H9 (cell line): ENCODE results near the gene SLC35F3. TPM values are rescaled to one million over a fixed set of nuclear protein-coding genes. Genes with fewer than 3 reads are reported as not detected.

Experiments
- DNase-seq: peaks from one replicate; pipeline ENCODE4 v3.0.0-alpha.2; 2017
- H2AFZ ChIP-seq: one replicate; pipeline ENCODE4 v1.6.1; 2013; ENCODE audit warnings: mild to moderate bottlenecking, low read length, control low read depth, moderate library complexity
- H2AK5ac ChIP-seq: 2 replicates; pipeline ENCODE4 v1.6.1; 2013; ENCODE audit warnings: low read length, control low read depth, mixed read lengths; ENCODE audit not compliant: insufficient read length
- H2BK120ac ChIP-seq: one replicate; pipeline ENCODE4 v1.6.1; 2013; ENCODE audit warnings: low read depth, mild to moderate bottlenecking, low read length, control low read depth, inconsistent platforms; ENCODE audit not compliant: poor library complexity, severe bottlenecking
- H2BK12ac ChIP-seq: 2 replicates; pipeline ENCODE4 v1.6.1; 2013; ENCODE audit warnings: low read length, control low read depth, mixed read lengths, low read depth; ENCODE audit not compliant: insufficient read length
- H2BK15ac ChIP-seq: 2 replicates; pipeline ENCODE4 v1.6.1; 2013; ENCODE audit warnings: low read depth, low read length, control low read depth
- H2BK20ac ChIP-seq: one replicate; pipeline ENCODE4 v1.6.1; 2013; ENCODE audit warnings: low read depth, mild to moderate bottlenecking, low read length, control low read depth, inconsistent platforms; ENCODE audit not compliant: poor library complexity, severe bottlenecking
- H2BK5ac ChIP-seq: 2 replicates; pipeline ENCODE4 v1.6.1; 2013; ENCODE audit warnings: low read length, control low read depth, mixed read lengths; ENCODE audit not compliant: insufficient read length
- H3K14ac ChIP-seq: 2 replicates; pipeline ENCODE4 v1.6.1; 2013; ENCODE audit warnings: low read length, control low read depth; ENCODE audit not compliant: insufficient read depth
- H3K18ac ChIP-seq: 2 replicates; pipeline ENCODE4 v1.6.1; 2013; ENCODE audit warnings: low read depth, mild to moderate bottlenecking, mixed read lengths, low read length, control low read depth; ENCODE audit not compliant: insufficient read length
- H3K23ac ChIP-seq: 2 replicates; pipeline ENCODE4 v1.6.1; 2013; ENCODE audit warnings: low read length, control low read depth, mixed read lengths, low read depth; ENCODE audit not compliant: insufficient read length
- H3K23me2 ChIP-seq: 2 replicates; pipeline ENCODE4 v1.6.1; 2013; ENCODE audit warnings: low read depth, mild to moderate bottlenecking, mixed read lengths, low read length, control low read depth; ENCODE audit not compliant: insufficient read length, poor library complexity, severe bottlenecking
- H3K27ac ChIP-seq: 2 replicates; pipeline ENCODE4 v1.5.1; 2013; ENCODE audit warnings: low read length, control low read depth, mixed read lengths, low read depth; ENCODE audit not compliant: insufficient read length
- H3K27me3 ChIP-seq: 2 replicates; pipeline ENCODE4 v1.6.1; 2013; ENCODE audit warnings: low read length, control low read depth, inconsistent platforms; ENCODE audit not compliant: insufficient read depth
- H3K4ac ChIP-seq: 2 replicates; pipeline ENCODE4 v1.6.1; 2013; ENCODE audit warnings: low read depth, mild to moderate bottlenecking, control low read depth, inconsistent platforms, low read length, moderate library complexity
- H3K4me1 ChIP-seq: 2 replicates; pipeline ENCODE4 v1.6.1; 2013; ENCODE audit warnings: low read length, control low read depth, inconsistent platforms; ENCODE audit not compliant: insufficient read depth
- H3K4me2 ChIP-seq: 2 replicates; pipeline ENCODE4 v1.6.1; 2013; ENCODE audit warnings: low read length, control low read depth, mixed read lengths; ENCODE audit not compliant: insufficient read length, insufficient read depth
- H3K56ac ChIP-seq: 2 replicates; pipeline ENCODE4 v1.6.1; 2013; ENCODE audit warnings: low read depth, mild to moderate bottlenecking, mixed read lengths, low read length, control low read depth; ENCODE audit not compliant: insufficient read length
- H3K79me1 ChIP-seq: 2 replicates; pipeline ENCODE4 v1.6.1; 2013; ENCODE audit warnings: low read depth, mild to moderate bottlenecking, moderate library complexity, low read length, control low read depth, inconsistent platforms; ENCODE audit not compliant: insufficient read depth, poor library complexity, severe bottlenecking
- H3K79me2 ChIP-seq: 2 replicates; pipeline ENCODE4 v1.6.1; 2013; ENCODE audit warnings: low read length, control low read depth, inconsistent platforms; ENCODE audit not compliant: insufficient read depth
- H3K9ac ChIP-seq: 2 replicates; pipeline ENCODE4 v1.6.1; 2013; ENCODE audit warnings: low read length, control low read depth, mixed read lengths; ENCODE audit not compliant: insufficient read length; ENCODE audit errors: extremely low read depth
- H3K9me3 ChIP-seq: one replicate; pipeline ENCODE4 v1.6.1; 2013; ENCODE audit warnings: low read depth, low read length, inconsistent platforms; ENCODE audit not compliant: control insufficient read depth
- H3T11ph ChIP-seq: one replicate; pipeline ENCODE4 v1.6.1; 2013; ENCODE audit warnings: mild to moderate bottlenecking, low read length, control low read depth, inconsistent platforms
- H4K20me1 ChIP-seq: one replicate; pipeline ENCODE4 v1.6.1; 2013; ENCODE audit not compliant: control insufficient read depth, insufficient read length, insufficient read depth
- H4K5ac ChIP-seq: 2 replicates; pipeline ENCODE4 v1.6.1; 2013; ENCODE audit warnings: low read depth, mild to moderate bottlenecking, mixed read lengths, low read length, control low read depth; ENCODE audit not compliant: insufficient read length
- H4K8ac ChIP-seq: replicated peaks from 2 replicates; pipeline ENCODE4 v1.6.1; 2013; ENCODE audit warnings: low read length, control low read depth, mixed read lengths, low read depth; ENCODE audit not compliant: insufficient read length
- H4K91ac ChIP-seq: 2 replicates; pipeline ENCODE4 v1.6.1; 2013; ENCODE audit warnings: low read depth, mild to moderate bottlenecking, moderate library complexity, mixed read lengths, low read length, control low read depth; ENCODE audit not compliant: insufficient read length
- H3K27ac Mint-ChIP-seq, 3 experiments: 2 replicates in 2 of 3; 3 replicates in 1 of 3; pipeline ENCODE4 v1.8.0; 2020 to 2021; ENCODE audit warnings: mixed read lengths in 3 of 3, mild to moderate bottlenecking in 1 of 3, moderate library complexity in 1 of 3
- H3K27me3 Mint-ChIP-seq: 2 replicates; pipeline ENCODE4 v1.8.0; 2021; ENCODE audit warnings: low read depth, mild to moderate bottlenecking, moderate library complexity, mixed read lengths
- H3K36me3 Mint-ChIP-seq, 3 experiments: 2 replicates in 2 of 3; 3 replicates in 1 of 3; pipeline ENCODE4 v1.8.0; 2020 to 2021; ENCODE audit warnings: low read depth in 3 of 3, mixed read lengths in 3 of 3; ENCODE audit not compliant: insufficient read depth in 1 of 3
- H3K4me1 Mint-ChIP-seq, 2 experiments: 2 replicates each; pipeline ENCODE4 v1.8.0; 2020; ENCODE audit warnings: mixed read lengths in 2 of 2
- H3K4me3 Mint-ChIP-seq, 2 experiments: 2 replicates in 1 of 2; 3 replicates in 1 of 2; pipeline ENCODE4 v1.8.0; 2020 to 2021; ENCODE audit warnings: mild to moderate bottlenecking in 2 of 2, mixed read lengths in 2 of 2, moderate library complexity in 1 of 2
- H3K9me3 Mint-ChIP-seq, 2 experiments: 2 replicates in 1 of 2; 3 replicates in 1 of 2; pipeline ENCODE4 v1.8.0; 2020; ENCODE audit warnings: mild to moderate bottlenecking in 2 of 2, mixed read lengths in 2 of 2, moderate library complexity in 1 of 2
- total RNA-seq: library from RNA; stranded (reverse); gene quantifications from 2 replicates; pipeline ENCODE4 v1.2.1, GENCODE V29; 2021
- TF ChIP-seq, protein P1 (sequence below): fragments of 200-600 bp; sonication (generic); conservative IDR thresholded peaks from 3 replicates; pipeline ENCODE4 v1.8.0; 2021; ENCODE audit warnings: antibody characterized with exemption, mild to moderate bottlenecking

Gene SLC35F3
- total RNA-seq, 1 experiment from 2014 or later: 0.81 TPM

DNA sequence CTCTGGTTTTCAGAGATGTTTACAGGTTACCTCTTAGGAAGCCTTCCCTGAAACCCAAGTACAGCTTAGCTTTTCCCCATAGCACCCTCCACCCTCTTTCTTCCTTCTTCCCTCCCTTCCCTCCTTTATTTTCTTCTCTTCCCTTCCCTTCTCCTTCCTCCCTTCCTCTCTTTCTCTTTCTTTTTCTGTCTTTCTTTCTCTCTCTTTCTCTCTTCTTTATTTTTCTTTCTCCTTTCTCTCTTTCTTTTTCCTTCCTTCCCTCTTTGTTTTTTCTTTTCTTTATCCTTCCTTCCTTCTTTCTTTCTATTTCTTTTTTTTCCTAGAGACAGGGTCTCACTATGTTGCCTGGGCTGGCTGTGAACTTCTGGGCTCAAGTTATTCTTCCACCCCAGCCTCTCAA, 231.6 kb downstream of the SLC35F3 start:
- H3K36me3 Mint-ChIP-seq: no peaks in the 10 kb centered on the region
- Histone ChIP-seq H3K4me2 (no peak overlapping the region), H3T11ph (no peak overlapping the region)

More for the DNA sequence above, 231.6 kb downstream of the SLC35F3 start:
- Histone ChIP-seq H3K9ac (no peak overlapping the region), H4K5ac (no peak overlapping the region), H4K8ac (no peak overlapping the region), H4K91ac (no peak overlapping the region), H3K79me2 (no peaks in the 10 kb centered on the region), H3K4ac (no peak overlapping the region), H3K27me3 (no peaks in the 10 kb centered on the region), H3K23ac (no peak overlapping the region), H3K4me1 (no peaks in the 10 kb centered on the region), H3K9me3 (no peaks in the 10 kb centered on the region), H2BK12ac (no peak overlapping the region), H2BK120ac (no peak overlapping the region), H2BK15ac (no peak overlapping the region), H4K20me1 (no peaks in the 10 kb centered on the region), H3K18ac (no peak overlapping the region), H2AK5ac (no peak overlapping the region), H3K27ac (no peak overlapping the region), H2BK5ac (no peak overlapping the region), H2BK20ac (no peak overlapping the region), H3K23me2 (no peaks in the 10 kb centered on the region), H3K56ac (no peak overlapping the region), H3K79me1 (no peaks in the 10 kb centered on the region), H2AFZ (no peak overlapping the region), H3K14ac (no peak overlapping the region)
- no peak for DNase-seq
- H3K4me3 Mint-ChIP-seq: no peak overlapping the region
- no peak overlapping the region for H3K27ac Mint-ChIP-seq
- H3K4me1 Mint-ChIP-seq: no peaks in the 10 kb centered on the region
- H3K9me3 Mint-ChIP-seq: no peaks in the 10 kb centered on the region
- TF ChIP-seq, protein P1, sequence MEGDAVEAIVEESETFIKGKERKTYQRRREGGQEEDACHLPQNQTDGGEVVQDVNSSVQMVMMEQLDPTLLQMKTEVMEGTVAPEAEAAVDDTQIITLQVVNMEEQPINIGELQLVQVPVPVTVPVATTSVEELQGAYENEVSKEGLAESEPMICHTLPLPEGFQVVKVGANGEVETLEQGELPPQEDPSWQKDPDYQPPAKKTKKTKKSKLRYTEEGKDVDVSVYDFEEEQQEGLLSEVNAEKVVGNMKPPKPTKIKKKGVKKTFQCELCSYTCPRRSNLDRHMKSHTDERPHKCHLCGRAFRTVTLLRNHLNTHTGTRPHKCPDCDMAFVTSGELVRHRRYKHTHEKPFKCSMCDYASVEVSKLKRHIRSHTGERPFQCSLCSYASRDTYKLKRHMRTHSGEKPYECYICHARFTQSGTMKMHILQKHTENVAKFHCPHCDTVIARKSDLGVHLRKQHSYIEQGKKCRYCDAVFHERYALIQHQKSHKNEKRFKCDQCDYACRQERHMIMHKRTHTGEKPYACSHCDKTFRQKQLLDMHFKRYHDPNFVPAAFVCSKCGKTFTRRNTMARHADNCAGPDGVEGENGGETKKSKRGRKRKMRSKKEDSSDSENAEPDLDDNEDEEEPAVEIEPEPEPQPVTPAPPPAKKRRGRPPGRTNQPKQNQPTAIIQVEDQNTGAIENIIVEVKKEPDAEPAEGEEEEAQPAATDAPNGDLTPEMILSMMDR: no peak
- peaks cover 10% of the 10 kb centered on the region for H3K27me3 Mint-ChIP-seq
